Neutrophil (primary cell): Measurements from ENCODE around the gene FUOM.

Experiments
- H3K27ac ChIP-seq: fragments of 200-600 bp; sonication (generic); 2 replicates; pipeline ENCODE4 v1.5.1; 2016; ENCODE audit warnings: mild to moderate bottlenecking, moderate library complexity
- H3K27me3 ChIP-seq: fragments of 200-600 bp; sonication (generic); 2 replicates; pipeline ENCODE4 v1.6.0; 2016; ENCODE audit warnings: mild to moderate bottlenecking
- H3K36me3 ChIP-seq: fragments of 200-600 bp; sonication (generic); 2 replicates; pipeline ENCODE4 v1.5.1; 2017
- H3K4me1 ChIP-seq, 2 experiments: fragments of 200-600 bp in 1 of 2; sonication (generic) in 1 of 2; 1 replicate in 1 of 2; 2 replicates in 1 of 2; pipeline versions ENCODE4 v1.5.1 to v1.6.1; 2013 to 2016; ENCODE audit warnings: low read depth in 1 of 2, low read length in 1 of 2, mild to moderate bottlenecking in 1 of 2, moderate library complexity in 1 of 2; ENCODE audit not compliant: control insufficient read depth in 1 of 2, insufficient read depth in 1 of 2
- H3K4me3 ChIP-seq, 2 experiments: fragments of 200-600 bp in 1 of 2; sonication (generic) in 1 of 2; 1 replicate in 1 of 2; 2 replicates in 1 of 2; pipeline ENCODE4 v1.5.1; 2013 to 2016; ENCODE audit warnings: low read depth in 1 of 2, low read length in 1 of 2, mild to moderate bottlenecking in 1 of 2, moderate library complexity in 1 of 2
- H3K9me3 ChIP-seq: fragments of 200-600 bp; sonication (generic); 2 replicates; pipeline ENCODE4 v1.5.1; 2016
- CTCF ChIP-seq: fragments of 200-600 bp; sonication (generic); IDR thresholded peaks from 2 replicates; pipeline ENCODE4 v1.5.1; 2016; ENCODE audit warnings: antibody characterized with exemption

The FUOM gene

GRCh38 chr10:133349577-133350011, 8.2 kb downstream of the FUOM start:
- no peak for TF ChIP-seq CTCF
- H3K36me3 ChIP-seq: no peaks in the 10 kb centered on the region
- H3K4me3 ChIP-seq: no peak overlapping the region
- H3K9me3 ChIP-seq: no peaks in the 10 kb centered on the region
- H3K27me3 ChIP-seq: peaks cover 74% of the 10 kb centered on the region
- no peaks in the 10 kb centered on the region for H3K4me1 ChIP-seq
- no peak overlapping the region for H3K27ac ChIP-seq

- Histone ChIP-seq H3K4me3 (no peak overlapping the region), H3K36me3 (no peaks in the 10 kb centered on the region), H3K9me3 (no peaks in the 10 kb centered on the region), H3K4me1 (no peaks in the 10 kb centered on the region), H3K27me3 (peaks cover 78% of the 10 kb centered on the region), H3K27ac (no peak overlapping the region)
- TF ChIP-seq CTCF: no peak
These were observed 8.7 kb downstream of the FUOM start for GRCh38 chr10:133349160-133349568.

GRCh38 chr10:133347710-133348517, 9.9 kb downstream of the FUOM start:
- Histone ChIP-seq H3K4me1 (no peaks in the 10 kb centered on the region), H3K9me3 (no peaks in the 10 kb centered on the region), H3K4me3 (no peak overlapping the region), H3K27ac (no peak overlapping the region), H3K36me3 (no peaks in the 10 kb centered on the region), H3K27me3 (peaks cover 88% of the 10 kb centered on the region)
- no peak for TF ChIP-seq CTCF

GRCh38 chr10:133346413-133346812, 11.4 kb downstream of the FUOM start:
- no peak for TF ChIP-seq CTCF

GRCh38 chr10:133344236-133344635, 13.6 kb downstream of the FUOM start:
- no peak overlapping the region for H3K4me3 ChIP-seq
- peaks cover 93% of the 10 kb centered on the region for H3K27me3 ChIP-seq
- no peaks in the 10 kb centered on the region for H3K36me3 ChIP-seq
- H3K9me3 ChIP-seq: no peaks in the 10 kb centered on the region
- no peaks in the 10 kb centered on the region for H3K4me1 ChIP-seq
- H3K27ac ChIP-seq: no peak overlapping the region
- TF ChIP-seq CTCF: no peak

More at GRCh38 chr10:133346413-133346812, 11.4 kb downstream of the FUOM start:
- Histone ChIP-seq H3K27ac (no peak overlapping the region), H3K4me1 (no peaks in the 10 kb centered on the region), H3K27me3 (peaks cover 94% of the 10 kb centered on the region), H3K9me3 (no peaks in the 10 kb centered on the region), H3K4me3 (no peak overlapping the region), H3K36me3 (no peaks in the 10 kb centered on the region)
